Measurements from ENCODE around the gene WDR59.

WDR59 gene

GRCh38 chr16:74903120-74903519 is 81.8 kb downstream of the WDR59 start:
- DNase-seq (ENCODE audit: low read depth): no peak

- DNase-seq (ENCODE audit: low read depth): no peak
Observed at GRCh38 chr16:74902161-74902560, 82.8 kb downstream of the WDR59 start.

GRCh38 chr16:74901606-74902005 is 83.3 kb downstream of the WDR59 start:
- DNase-seq (ENCODE audit: low read depth): no peak

- no peak for DNase-seq (ENCODE audit: low read depth)
Observed at GRCh38 chr16:74899816-74900215, 85.1 kb downstream of the WDR59 start.

GRCh38 chr16:74898659-74899058 is 86.3 kb downstream of the WDR59 start:
- no peak for DNase-seq (ENCODE audit: low read depth)

- no peak for DNase-seq (ENCODE audit: low read depth)
Observed at GRCh38 chr16:74896389-74897370, 88.2 kb downstream of the WDR59 start.

GRCh38 chr16:74893541-74893940 is 91.4 kb downstream of the WDR59 start:
- DNase-seq (ENCODE audit: low read depth): no peak

- DNase-seq (ENCODE audit: low read depth): no peak
Observed at GRCh38 chr16:74892574-74893461, 92.1 kb downstream of the WDR59 start.

GRCh38 chr16:74888888-74889287 is 96.0 kb downstream of the WDR59 start:
- DNase-seq (ENCODE audit: low read depth): no peak

- DNase-seq (ENCODE audit: low read depth): no peak
Observed at GRCh38 chr16:74888232-74888862, 96.6 kb downstream of the WDR59 start.

- DNase-seq (ENCODE audit: low read depth): no peak
Observed at GRCh38 chr16:74887084-74887483, 97.8 kb downstream of the WDR59 start.

GRCh38 chr16:74877706-74878105 is 107.2 kb downstream of the WDR59 start:
- no peak for DNase-seq (ENCODE audit: low read depth)

- no peak for DNase-seq (ENCODE audit: low read depth)
Observed at GRCh38 chr16:74874912-74875546, 109.9 kb downstream of the WDR59 start.

GRCh38 chr16:74874123-74874522 is 110.8 kb downstream of the WDR59 start:
- DNase-seq (ENCODE audit: low read depth): no peak

- no peak for DNase-seq (ENCODE audit: low read depth)
Observed at GRCh38 chr16:74872302-74872701, 112.6 kb downstream of the WDR59 start.

- DNase-seq (ENCODE audit: low read depth): no peak
Observed at GRCh38 chr16:74871608-74872007, 113.3 kb downstream of the WDR59 start.

- no peak for DNase-seq (ENCODE audit: low read depth)
Observed at GRCh38 chr16:74868501-74868900, 116.4 kb downstream of the WDR59 start.

GRCh38 chr16:74868035-74868434 is 116.9 kb downstream of the WDR59 start:
- no peak for DNase-seq (ENCODE audit: low read depth)

GRCh38 chr16:74867281-74867849 is 117.6 kb downstream of the WDR59 start:
- no peak for DNase-seq (ENCODE audit: low read depth)

GRCh38 chr16:74865922-74866598 is 118.9 kb downstream of the WDR59 start:
- no peak for DNase-seq (ENCODE audit: low read depth)

GRCh38 chr16:74862743-74863244 is 122.1 kb downstream of the WDR59 start:
- DNase-seq (ENCODE audit: low read depth): no peak

All from stimulated activated CD8-positive, alpha-beta memory T cell treated with anti-CD3 and anti-CD28 coated beads, Interleukin-7, amount 100 ng/mL, for 24 hours (primary cell).